Left lung (tissue), 10 donors: Measurements from ENCODE around the gene KRT4. TPM values are rescaled to one million over a fixed set of nuclear protein-coding genes. Genes with fewer than 3 reads are reported as not detected.

Experiments
- ATAC-seq: fragments of 200-7000 bp; cut with Tn5 transposase; one replicate; pipeline ENCODE4 v1.9.1; 2020; ENCODE audit warnings: moderate library complexity
- DNase-seq, 4 donors: peaks; one replicate each; pipeline ENCODE4 v3.0.0-alpha.2; 2013 to 2020
- H3K27ac ChIP-seq, 2 donors: fragments of 200-600 bp; sonication (generic) in 1 of 2; one replicate each; pipeline versions ENCODE4 v1.5.0 to v1.8.0; 2020 to 2021
- H3K27me3 ChIP-seq, 2 donors: fragments of 200-600 bp; sonication (generic) in 1 of 2; one replicate each; pipeline versions ENCODE4 v1.5.0 to v1.8.0; 2020 to 2021
- H3K36me3 ChIP-seq, 2 donors: fragments of 200-600 bp; sonication (generic) in 1 of 2; one replicate each; pipeline versions ENCODE4 v1.5.0 to v1.8.0; 2020 to 2021
- H3K4me1 ChIP-seq, 2 donors: fragments of 200-600 bp; one replicate each; pipeline ENCODE4 v1.8.0; 2021
- H3K4me3 ChIP-seq, 2 donors: fragments of 200-600 bp; sonication (generic) in 1 of 2; one replicate each; pipeline versions ENCODE4 v1.5.0 to v1.8.0; 2020 to 2021; ENCODE audit warnings: mild to moderate bottlenecking in 1 of 2
- H3K9me3 ChIP-seq, 2 donors: fragments of 200-600 bp; sonication (generic) in 1 of 2; one replicate each; pipeline versions ENCODE4 v1.5.0 to v1.8.0; 2020 to 2021
- intact Hi-C, 2 donors: fragments of 100-400 bp; cut with DNase I; formaldehyde crosslinking; loops; one replicate each; pipeline versions ENCODE4 v1.11.2 to v1.14.2; 2022
- polyA plus RNA-seq, 6 donors: library from polyadenylated mRNA; unstranded; fragments of 120-200 nt; gene quantifications; one replicate each; pipeline ENCODE4 v1.2.1, GENCODE V29; 2013; ENCODE audit not compliant: insufficient read length in 6 of 6
- total RNA-seq, 2 donors: library from RNA; stranded (reverse); fragmentation: NEBNext Ultra II Directional; extraction: Animal tissue kit (Norgen Biotek cat#: 25700); gene quantifications; one replicate each; pipeline ENCODE4 v1.2.1, GENCODE V29; 2021
- TF ChIP-seq, protein P1 (sequence below), 2 donors: fragments of 200-600 bp; sonication (generic) in 1 of 2; IDR thresholded peaks; one replicate each; pipeline versions ENCODE4 v1.5.0 to v1.8.0; 2021; ENCODE audit warnings: antibody characterized with exemption in 2 of 2
- donor health status: DM: no; HTN: yes; CAD: no.
- donor health status: DM: no; HTN: no; CAD: no.

The KRT4 gene
- total and polyA plus RNA-seq, 8 donors: 0.47 to 9.4 (median 2.6) TPM

DNA sequence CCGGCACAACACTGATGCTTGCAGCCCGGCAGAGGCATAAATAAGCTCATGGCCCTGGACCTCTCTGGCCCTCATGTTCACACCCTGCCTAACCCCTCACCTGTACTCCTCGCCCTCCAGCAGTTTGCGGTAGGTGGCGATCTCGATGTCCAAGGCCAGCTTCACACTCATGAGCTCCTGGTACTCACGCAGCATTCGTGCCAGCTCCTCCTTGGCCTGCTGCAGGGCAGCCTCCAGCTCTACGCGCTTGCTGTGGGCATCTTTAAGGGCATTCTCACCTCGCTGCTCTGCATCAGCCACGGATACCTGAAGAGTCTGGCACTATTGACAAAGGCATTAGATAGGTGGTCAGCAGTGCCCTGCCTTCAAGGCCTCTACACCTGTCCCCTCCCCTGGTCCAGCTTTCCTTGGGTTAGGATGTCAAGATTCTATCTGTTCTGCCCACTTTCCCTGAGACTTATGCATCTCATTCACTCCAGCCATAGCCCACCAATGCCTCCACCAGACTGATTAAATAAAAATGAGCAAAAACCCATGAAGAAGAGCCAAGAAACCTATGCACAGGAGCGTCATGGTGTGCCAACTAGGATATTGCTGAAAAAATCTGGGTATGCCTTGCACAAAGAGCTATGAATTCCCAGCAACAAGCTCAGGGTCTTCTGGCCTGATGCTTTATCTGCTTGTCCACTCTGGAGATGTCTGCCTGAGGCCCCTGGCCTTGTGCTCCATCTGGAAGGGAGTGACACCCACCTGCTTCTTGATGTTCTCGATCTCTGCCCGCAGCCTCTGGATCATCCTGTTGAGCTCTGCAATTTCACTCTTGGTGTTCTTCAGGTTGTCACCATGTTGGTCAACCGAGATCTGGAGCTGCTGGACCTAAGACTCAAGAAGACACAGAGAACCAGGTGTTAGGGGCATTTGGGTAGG lies 6.1 kb downstream of the KRT4 start:
- no peak for ATAC-seq
- no peak for DNase-seq
- no peaks in the 10 kb centered on the region for H3K4me1 ChIP-seq
- no peaks in the 10 kb centered on the region for H3K9me3 ChIP-seq
- TF ChIP-seq, protein P1, sequence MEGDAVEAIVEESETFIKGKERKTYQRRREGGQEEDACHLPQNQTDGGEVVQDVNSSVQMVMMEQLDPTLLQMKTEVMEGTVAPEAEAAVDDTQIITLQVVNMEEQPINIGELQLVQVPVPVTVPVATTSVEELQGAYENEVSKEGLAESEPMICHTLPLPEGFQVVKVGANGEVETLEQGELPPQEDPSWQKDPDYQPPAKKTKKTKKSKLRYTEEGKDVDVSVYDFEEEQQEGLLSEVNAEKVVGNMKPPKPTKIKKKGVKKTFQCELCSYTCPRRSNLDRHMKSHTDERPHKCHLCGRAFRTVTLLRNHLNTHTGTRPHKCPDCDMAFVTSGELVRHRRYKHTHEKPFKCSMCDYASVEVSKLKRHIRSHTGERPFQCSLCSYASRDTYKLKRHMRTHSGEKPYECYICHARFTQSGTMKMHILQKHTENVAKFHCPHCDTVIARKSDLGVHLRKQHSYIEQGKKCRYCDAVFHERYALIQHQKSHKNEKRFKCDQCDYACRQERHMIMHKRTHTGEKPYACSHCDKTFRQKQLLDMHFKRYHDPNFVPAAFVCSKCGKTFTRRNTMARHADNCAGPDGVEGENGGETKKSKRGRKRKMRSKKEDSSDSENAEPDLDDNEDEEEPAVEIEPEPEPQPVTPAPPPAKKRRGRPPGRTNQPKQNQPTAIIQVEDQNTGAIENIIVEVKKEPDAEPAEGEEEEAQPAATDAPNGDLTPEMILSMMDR (IDR thresholded peaks at IDR 0.05): no peak
- H3K36me3 ChIP-seq: no peaks in the 10 kb centered on the region
- no peak overlapping the region for H3K27ac ChIP-seq
- H3K4me3 ChIP-seq: no peak overlapping the region
- H3K27me3 ChIP-seq: peaks cover 6 to 76% of the 10 kb centered on the region in 2 donors
- intact Hi-C loops: no loop called here

DNA sequence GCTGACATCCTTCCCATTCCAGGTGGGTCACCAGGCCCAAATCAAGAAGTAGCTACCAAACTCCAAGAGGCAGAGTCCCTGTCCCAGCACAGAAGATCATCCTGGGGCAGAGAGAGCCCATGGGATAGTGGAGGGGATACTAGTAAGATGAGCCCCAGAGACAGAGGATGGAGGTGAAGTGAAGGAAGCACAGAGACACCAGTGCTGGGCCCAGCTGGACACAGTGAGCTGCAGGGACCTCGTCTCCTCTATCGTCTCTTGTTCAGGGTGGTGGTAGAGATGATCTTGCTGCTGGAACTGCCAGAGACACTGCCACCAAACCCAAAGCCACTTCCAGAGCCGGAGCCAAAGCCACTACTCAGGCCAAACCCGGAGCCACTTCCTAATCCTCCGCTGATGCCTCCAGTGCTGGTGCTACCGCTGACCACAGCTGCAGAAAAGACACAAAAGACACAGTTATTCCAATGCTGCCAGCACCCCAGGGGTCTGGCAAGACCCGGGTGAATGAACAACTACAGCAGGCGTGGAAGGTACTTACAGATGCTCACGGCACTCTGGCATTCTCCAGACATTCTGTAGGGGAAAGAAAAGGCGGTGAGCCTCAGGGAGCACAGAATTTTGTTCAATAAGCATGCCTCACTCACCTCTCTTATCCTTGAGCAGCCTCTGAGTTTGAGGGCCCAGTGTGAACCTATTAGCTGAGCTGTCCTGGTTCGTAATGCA lies 6.9 kb downstream of the KRT4 start:
- no peaks in the 10 kb centered on the region for H3K36me3 ChIP-seq
- H3K27ac ChIP-seq: no peak overlapping the region
- DNase-seq (no peak), ATAC-seq (no peak)
- TF ChIP-seq, protein P1 (IDR thresholded peaks at IDR 0.05): no peak
- H3K9me3 ChIP-seq: no peaks in the 10 kb centered on the region
- peaks cover 6 to 68% of the 10 kb centered on the region in 2 donors for H3K27me3 ChIP-seq
- H3K4me1 ChIP-seq: no peaks in the 10 kb centered on the region
- no peak overlapping the region for H3K4me3 ChIP-seq
- intact Hi-C loops: no loop called here

DNA sequence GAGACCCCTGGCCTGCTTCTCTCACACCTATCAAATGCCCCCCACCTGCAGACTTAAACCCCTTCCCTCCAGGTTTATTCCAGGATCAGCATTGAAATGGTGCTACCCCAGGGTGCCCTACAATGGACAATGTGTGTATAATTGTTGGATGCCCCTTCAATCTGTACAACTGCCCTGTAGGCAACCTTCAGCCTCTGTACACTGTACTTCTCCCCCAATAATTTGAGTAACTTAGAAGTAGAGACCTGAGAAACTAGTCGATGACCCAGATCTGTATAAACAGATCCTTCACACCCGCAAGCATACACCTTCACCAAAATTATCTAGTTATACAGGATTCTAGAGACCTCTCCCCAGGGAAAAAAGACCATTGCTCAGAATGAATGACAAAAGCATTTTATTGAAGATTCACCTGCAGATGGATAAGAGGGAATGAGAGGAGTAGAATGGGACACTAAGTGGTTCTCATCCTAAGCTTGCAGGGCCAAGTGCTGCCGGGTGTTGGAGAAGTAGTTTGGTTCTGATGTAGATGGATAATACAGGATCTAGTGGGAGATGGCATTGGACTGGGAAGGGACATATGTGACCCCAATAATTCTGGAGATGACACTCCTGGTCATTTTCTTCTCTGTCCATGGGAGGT lies 7.6 kb downstream of the KRT4 start:
- TF ChIP-seq, protein P1 (IDR thresholded peaks at IDR 0.05): no peak
- H3K27ac ChIP-seq: no peak overlapping the region
- ATAC-seq (no peak), DNase-seq (no peak)
- no peaks in the 10 kb centered on the region for H3K9me3 ChIP-seq
- H3K36me3 ChIP-seq: no peaks in the 10 kb centered on the region
- H3K27me3 ChIP-seq: peaks cover 0 to 61% of the 10 kb centered on the region in 2 donors
- peaks cover 0 to 2% of the 10 kb centered on the region in 2 donors for H3K4me1 ChIP-seq
- H3K4me3 ChIP-seq: no peak overlapping the region
- intact Hi-C loops: no loop called here

DNA sequence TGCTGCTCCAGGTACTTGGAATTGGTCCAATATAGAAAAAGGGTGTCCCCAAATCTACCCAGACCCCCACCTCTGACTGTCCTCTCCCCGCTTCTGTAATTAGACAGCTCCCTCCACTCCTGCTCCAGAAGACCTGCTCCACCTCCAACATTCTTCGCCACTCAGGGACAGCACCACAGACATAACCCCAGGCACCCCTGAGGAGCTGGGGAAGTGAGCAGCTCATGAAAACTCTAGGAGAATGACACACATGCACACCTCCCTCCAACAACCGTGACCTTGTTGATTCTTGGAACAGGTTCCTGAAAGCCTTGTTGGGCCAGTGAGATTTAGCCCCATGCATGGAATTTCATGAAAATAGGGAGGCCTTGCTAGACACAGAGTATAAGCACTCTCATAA lies 8.2 kb downstream of the KRT4 start:
- intact Hi-C loops: no loop called here
- Histone ChIP-seq H3K27me3 (peaks cover 0 to 56% of the 10 kb centered on the region in 2 donors), H3K4me1 (peaks cover 0 to 5% of the 10 kb centered on the region in 2 donors), H3K9me3 (no peaks in the 10 kb centered on the region), H3K36me3 (no peaks in the 10 kb centered on the region), H3K4me3 (no peak overlapping the region), H3K27ac (no peak overlapping the region)
- TF ChIP-seq, protein P1 (IDR thresholded peaks at IDR 0.05): no peak
- DNase-seq (no peak), ATAC-seq (no peak)
